Measurements from ENCODE around the gene CADPS2. TPM values are rescaled to one million over a fixed set of nuclear protein-coding genes. Genes with fewer than 3 reads are reported as not detected.

The CADPS2 gene
- total RNA-seq, 3 donors from 2014 or later (not counting 1 experiment from before 2014, with no cell fraction given) = not detected

DNA sequence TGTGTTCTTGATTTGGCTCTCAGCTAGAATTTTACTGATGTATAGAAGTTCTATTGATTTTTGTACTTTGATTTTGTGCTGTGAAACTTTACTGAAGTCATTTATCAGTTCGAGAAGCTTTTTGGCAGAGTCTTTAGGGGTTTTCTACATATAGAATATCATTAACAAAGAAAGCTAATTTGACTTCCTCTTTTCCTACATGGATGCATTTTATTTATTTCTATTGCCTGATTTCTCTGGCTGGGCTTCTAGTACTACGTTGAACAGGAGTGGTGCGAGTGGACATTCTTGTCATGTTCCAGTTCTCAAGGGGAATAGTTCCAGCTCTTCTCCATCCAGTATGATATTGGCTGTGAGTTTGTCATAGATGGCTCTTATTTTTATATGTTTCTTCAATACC, 252.8 kb downstream of the CADPS2 start:
- DNase-seq = no peak
- Mint-ChIP-seq H3K36me3 (no peaks in the 10 kb centered on the region), H3K4me1 (no peaks in the 10 kb centered on the region), H3K27me3 (ENCODE audit: low read depth in 2 of 2) (no peaks in the 10 kb centered on the region), H3K27ac (no peak overlapping the region), H3K9me3 (peaks cover 8 to 15% of the 10 kb centered on the region in 2 donors), H3K4me3 (no peak overlapping the region)
- TF ChIP-seq, protein P1, sequence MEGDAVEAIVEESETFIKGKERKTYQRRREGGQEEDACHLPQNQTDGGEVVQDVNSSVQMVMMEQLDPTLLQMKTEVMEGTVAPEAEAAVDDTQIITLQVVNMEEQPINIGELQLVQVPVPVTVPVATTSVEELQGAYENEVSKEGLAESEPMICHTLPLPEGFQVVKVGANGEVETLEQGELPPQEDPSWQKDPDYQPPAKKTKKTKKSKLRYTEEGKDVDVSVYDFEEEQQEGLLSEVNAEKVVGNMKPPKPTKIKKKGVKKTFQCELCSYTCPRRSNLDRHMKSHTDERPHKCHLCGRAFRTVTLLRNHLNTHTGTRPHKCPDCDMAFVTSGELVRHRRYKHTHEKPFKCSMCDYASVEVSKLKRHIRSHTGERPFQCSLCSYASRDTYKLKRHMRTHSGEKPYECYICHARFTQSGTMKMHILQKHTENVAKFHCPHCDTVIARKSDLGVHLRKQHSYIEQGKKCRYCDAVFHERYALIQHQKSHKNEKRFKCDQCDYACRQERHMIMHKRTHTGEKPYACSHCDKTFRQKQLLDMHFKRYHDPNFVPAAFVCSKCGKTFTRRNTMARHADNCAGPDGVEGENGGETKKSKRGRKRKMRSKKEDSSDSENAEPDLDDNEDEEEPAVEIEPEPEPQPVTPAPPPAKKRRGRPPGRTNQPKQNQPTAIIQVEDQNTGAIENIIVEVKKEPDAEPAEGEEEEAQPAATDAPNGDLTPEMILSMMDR (IDR thresholded peaks at IDR 0.05) = no peak
- Histone ChIP-seq H3K27me3 (ENCODE audit: control insufficient read depth, insufficient read depth, low read length) (no peaks in the 10 kb centered on the region), H3K27ac (ENCODE audit: low read length) (no peak overlapping the region), H3K9me3 (ENCODE audit: control insufficient read depth, insufficient read depth, low read length) (peaks cover 13% of the 10 kb centered on the region), H3K36me3 (ENCODE audit: control insufficient read depth, insufficient read depth, low read length) (no peaks in the 10 kb centered on the region), H3K4me3 (ENCODE audit: low read length) (no peak overlapping the region), H3K4me1 (ENCODE audit: control insufficient read depth, insufficient read depth, low read length) (no peaks in the 10 kb centered on the region)
- intact Hi-C loops (cut with micrococcal nuclease) = no loop called here
- 88% methylated on average over 2 of the region's 3 CpGs for WGBS (ENCODE audit: insufficient coverage)
- ATAC-seq = no peak

DNA sequence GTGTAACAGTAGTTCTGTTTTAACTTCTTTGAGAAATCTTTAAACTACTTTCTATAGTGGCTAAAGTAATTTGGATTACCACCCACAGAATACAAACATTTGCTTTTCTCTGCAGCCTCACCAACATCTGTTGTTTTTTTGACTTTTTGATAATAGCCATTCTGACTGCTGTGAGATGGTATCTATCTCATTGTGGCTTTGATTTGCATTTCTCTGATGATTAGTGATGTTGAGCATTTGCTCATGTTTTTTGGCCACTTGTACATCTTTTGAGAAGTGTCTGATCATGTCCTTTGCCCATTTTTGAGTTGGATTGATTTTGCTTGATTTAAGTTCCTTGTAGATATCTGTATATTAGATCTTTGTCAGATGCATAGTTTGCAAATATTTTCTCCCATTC, 254.0 kb downstream of the CADPS2 start:
- H3K4me3 ChIP-seq (ENCODE audit: low read length) = no peak overlapping the region
- no peak for DNase-seq
- Mint-ChIP-seq H3K27me3 (ENCODE audit: low read depth in 2 of 2) (no peaks in the 10 kb centered on the region), H3K4me3 (no peak overlapping the region), H3K9me3 (peaks cover 12 to 17% of the 10 kb centered on the region in 2 donors), H3K36me3 (no peaks in the 10 kb centered on the region), H3K4me1 (no peaks in the 10 kb centered on the region), H3K27ac (no peak overlapping the region)
- H3K27ac ChIP-seq (ENCODE audit: low read length) = no peak overlapping the region
- TF ChIP-seq, protein P1 (IDR thresholded peaks at IDR 0.05) = no peak
- no peak for ATAC-seq
- H3K9me3 ChIP-seq (ENCODE audit: control insufficient read depth, insufficient read depth, low read length) = peaks cover 2% of the 10 kb centered on the region
- H3K36me3 ChIP-seq (ENCODE audit: control insufficient read depth, insufficient read depth, low read length) = no peaks in the 10 kb centered on the region
- H3K27me3 ChIP-seq (ENCODE audit: control insufficient read depth, insufficient read depth, low read length) = no peaks in the 10 kb centered on the region
- no peaks in the 10 kb centered on the region for H3K4me1 ChIP-seq (ENCODE audit: control insufficient read depth, insufficient read depth, low read length)
- intact Hi-C loops (cut with micrococcal nuclease) = no loop called here

DNA sequence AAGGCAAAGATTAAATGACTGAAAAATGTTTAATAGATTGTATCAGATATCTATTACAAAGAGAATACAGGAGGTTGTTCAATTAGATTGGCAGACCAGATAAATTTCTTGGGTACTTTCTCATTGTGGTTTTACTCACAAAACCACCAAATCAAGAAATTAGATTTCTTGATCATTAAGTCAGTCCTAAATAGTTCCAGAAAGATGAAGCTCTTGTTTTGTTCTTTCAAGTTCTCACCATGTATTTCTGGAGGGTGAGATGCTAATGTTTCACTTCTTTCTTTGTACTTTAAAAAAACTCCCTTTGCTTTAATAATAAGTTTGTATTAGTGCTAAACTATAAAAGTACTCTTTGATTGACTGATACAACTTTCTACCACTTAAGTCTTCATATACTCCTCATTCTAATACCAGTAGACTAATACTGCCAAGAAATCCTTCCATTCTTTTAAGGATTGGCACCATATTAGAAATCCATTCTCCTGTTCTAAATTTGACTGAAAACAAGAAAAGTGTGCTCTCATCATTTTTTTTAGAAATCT, 256.8 kb downstream of the CADPS2 start:
- Histone ChIP-seq H3K4me1 (ENCODE audit: control insufficient read depth, insufficient read depth, low read length) (no peaks in the 10 kb centered on the region), H3K9me3 (ENCODE audit: control insufficient read depth, insufficient read depth, low read length) (no peaks in the 10 kb centered on the region), H3K36me3 (ENCODE audit: control insufficient read depth, insufficient read depth, low read length) (no peaks in the 10 kb centered on the region), H3K27ac (ENCODE audit: low read length) (no peak overlapping the region), H3K4me3 (ENCODE audit: low read length) (no peak overlapping the region), H3K27me3 (ENCODE audit: control insufficient read depth, insufficient read depth, low read length) (no peaks in the 10 kb centered on the region)
- Mint-ChIP-seq H3K4me3 (no peak overlapping the region), H3K27me3 (ENCODE audit: low read depth in 2 of 2) (no peaks in the 10 kb centered on the region), H3K36me3 (peaks cover 3% of the 10 kb centered on the region), H3K27ac (no peak overlapping the region), H3K4me1 (no peaks in the 10 kb centered on the region), H3K9me3 (peaks cover 8 to 17% of the 10 kb centered on the region in 2 donors)
- no peak for ATAC-seq
- intact Hi-C loops (cut with micrococcal nuclease) = no loop called here
- TF ChIP-seq, protein P1 (IDR thresholded peaks at IDR 0.05) = no peak
- DNase-seq = no peak

DNA sequence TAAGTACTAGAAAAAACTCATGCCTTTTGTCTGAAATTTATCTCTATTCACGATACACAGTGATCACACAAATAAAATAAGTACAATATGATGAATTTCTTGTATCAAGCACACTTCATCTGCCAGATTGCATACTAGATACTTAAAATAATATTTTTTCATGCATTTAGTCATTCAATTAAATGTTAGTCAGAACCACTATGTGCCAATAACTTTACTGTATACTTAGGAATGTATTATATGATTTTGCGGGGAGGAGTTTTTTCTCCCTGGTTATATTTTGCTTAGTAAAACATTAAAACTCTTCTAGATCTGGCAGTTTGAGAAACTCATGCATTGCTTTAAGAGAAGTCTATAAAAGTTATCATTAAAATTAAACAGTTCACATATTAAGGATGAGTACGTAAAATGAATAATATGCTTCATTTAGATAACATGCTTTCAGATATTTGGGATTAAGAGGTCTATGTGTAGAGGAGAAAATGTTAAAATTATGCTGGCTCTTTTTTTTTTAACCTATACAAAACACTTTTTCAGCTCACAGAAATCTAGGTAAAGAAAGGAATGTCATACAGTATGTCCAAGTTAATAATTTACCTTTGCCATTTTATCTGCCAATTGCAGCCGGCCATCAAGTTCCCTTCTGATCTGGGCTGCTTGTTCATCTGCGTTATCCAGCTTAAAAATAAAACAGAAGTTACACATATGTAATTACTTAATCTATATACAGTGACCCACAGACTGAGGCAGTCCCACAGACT, 257.4 kb downstream of the CADPS2 start:
- Histone ChIP-seq H3K27me3 (ENCODE audit: control insufficient read depth, insufficient read depth, low read length) (no peaks in the 10 kb centered on the region), H3K9me3 (ENCODE audit: control insufficient read depth, insufficient read depth, low read length) (no peaks in the 10 kb centered on the region), H3K4me3 (ENCODE audit: low read length) (no peak overlapping the region), H3K36me3 (ENCODE audit: control insufficient read depth, insufficient read depth, low read length) (no peaks in the 10 kb centered on the region), H3K27ac (ENCODE audit: low read length) (no peak overlapping the region), H3K4me1 (ENCODE audit: control insufficient read depth, insufficient read depth, low read length) (no peaks in the 10 kb centered on the region)
- no peak for DNase-seq
- H3K9me3 Mint-ChIP-seq = peaks cover 8 to 17% of the 10 kb centered on the region in 2 donors
- no peak overlapping the region for H3K4me3 Mint-ChIP-seq
- WGBS (ENCODE audit: insufficient coverage) = 75% methylated on average over 2 of the region's 5 CpGs
- ATAC-seq = no peak
- peaks cover 7% of the 10 kb centered on the region for H3K36me3 Mint-ChIP-seq
- intact Hi-C loops (cut with micrococcal nuclease) = no loop called here
- H3K27ac Mint-ChIP-seq = no peak overlapping the region
- TF ChIP-seq, protein P1 (IDR thresholded peaks at IDR 0.05) = no peak
- H3K4me1 Mint-ChIP-seq = no peaks in the 10 kb centered on the region
- no peaks in the 10 kb centered on the region for H3K27me3 Mint-ChIP-seq (ENCODE audit: low read depth in 2 of 2)
